ENCODE results near the gene FHL1. TPM values are rescaled to one million over a fixed set of nuclear protein-coding genes. Genes with fewer than 3 reads are reported as not detected.

The FHL1 gene
- total RNA-seq, 1 donor from 2014 or later, result 161 TPM

DNA sequence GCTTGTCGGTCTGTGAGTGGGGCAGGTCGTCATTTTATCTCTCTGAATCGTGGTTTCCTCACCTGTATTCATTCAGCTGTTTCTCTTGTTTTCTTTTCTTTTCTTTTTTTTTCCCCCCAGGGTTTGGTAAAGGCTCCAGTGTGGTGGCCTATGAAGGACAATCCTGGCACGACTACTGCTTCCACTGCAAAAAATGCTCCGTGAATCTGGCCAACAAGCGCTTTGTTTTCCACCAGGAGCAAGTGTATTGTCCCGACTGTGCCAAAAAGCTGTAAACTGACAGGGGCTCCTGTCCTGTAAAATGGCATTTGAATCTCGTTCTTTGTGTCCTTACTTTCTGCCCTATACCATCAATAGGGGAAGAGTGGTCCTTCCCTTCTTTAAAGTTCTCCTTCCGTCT is 62.4 kb downstream of the FHL1 start:
- TF ChIP-seq, protein P1, sequence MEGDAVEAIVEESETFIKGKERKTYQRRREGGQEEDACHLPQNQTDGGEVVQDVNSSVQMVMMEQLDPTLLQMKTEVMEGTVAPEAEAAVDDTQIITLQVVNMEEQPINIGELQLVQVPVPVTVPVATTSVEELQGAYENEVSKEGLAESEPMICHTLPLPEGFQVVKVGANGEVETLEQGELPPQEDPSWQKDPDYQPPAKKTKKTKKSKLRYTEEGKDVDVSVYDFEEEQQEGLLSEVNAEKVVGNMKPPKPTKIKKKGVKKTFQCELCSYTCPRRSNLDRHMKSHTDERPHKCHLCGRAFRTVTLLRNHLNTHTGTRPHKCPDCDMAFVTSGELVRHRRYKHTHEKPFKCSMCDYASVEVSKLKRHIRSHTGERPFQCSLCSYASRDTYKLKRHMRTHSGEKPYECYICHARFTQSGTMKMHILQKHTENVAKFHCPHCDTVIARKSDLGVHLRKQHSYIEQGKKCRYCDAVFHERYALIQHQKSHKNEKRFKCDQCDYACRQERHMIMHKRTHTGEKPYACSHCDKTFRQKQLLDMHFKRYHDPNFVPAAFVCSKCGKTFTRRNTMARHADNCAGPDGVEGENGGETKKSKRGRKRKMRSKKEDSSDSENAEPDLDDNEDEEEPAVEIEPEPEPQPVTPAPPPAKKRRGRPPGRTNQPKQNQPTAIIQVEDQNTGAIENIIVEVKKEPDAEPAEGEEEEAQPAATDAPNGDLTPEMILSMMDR (IDR thresholded peaks at IDR 0.05; ENCODE audit: partially characterized antibody, unreplicated experiment), result no peak
- Mint-ChIP-seq H3K9me3 (ENCODE audit: unreplicated experiment) (peaks cover 5% of the 10 kb centered on the region), H3K27me3 (ENCODE audit: unreplicated experiment) (no peaks in the 10 kb centered on the region), H3K36me3 (ENCODE audit: unreplicated experiment) (no peaks in the 10 kb centered on the region), H3K4me1 (ENCODE audit: low read depth, unreplicated experiment) (peaks cover 8% of the 10 kb centered on the region), H3K4me3 (ENCODE audit: unreplicated experiment) (no peak overlapping the region), H3K27ac (ENCODE audit: unreplicated experiment) (no peak overlapping the region)
- DNase-seq, result no peak

DNA sequence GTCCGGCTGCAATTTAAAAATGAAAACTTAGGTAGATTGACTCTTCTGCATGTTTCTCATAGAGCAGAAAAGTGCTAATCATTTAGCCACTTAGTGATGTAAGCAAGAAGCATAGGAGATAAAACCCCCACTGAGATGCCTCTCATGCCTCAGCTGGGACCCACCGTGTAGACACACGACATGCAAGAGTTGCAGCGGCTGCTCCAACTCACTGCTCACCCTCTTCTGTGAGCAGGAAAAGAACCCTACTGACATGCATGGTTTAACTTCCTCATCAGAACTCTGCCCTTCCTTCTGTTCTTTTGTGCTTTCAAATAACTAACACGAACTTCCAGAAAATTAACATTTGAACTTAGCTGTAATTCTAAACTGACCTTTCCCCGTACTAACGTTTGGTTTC is 62.9 kb downstream of the FHL1 start:
- no peak for DNase-seq
- peaks cover 5% of the 10 kb centered on the region for H3K4me1 Mint-ChIP-seq (ENCODE audit: low read depth, unreplicated experiment)
- no peaks in the 10 kb centered on the region for H3K27me3 Mint-ChIP-seq (ENCODE audit: unreplicated experiment)
- TF ChIP-seq, protein P1 (IDR thresholded peaks at IDR 0.05; ENCODE audit: partially characterized antibody, unreplicated experiment), result no peak
- peaks cover 3% of the 10 kb centered on the region for H3K9me3 Mint-ChIP-seq (ENCODE audit: unreplicated experiment)
- no peak overlapping the region for H3K4me3 Mint-ChIP-seq (ENCODE audit: unreplicated experiment)
- no peaks in the 10 kb centered on the region for H3K36me3 Mint-ChIP-seq (ENCODE audit: unreplicated experiment)
- H3K27ac Mint-ChIP-seq (ENCODE audit: unreplicated experiment), result no peak overlapping the region

DNA sequence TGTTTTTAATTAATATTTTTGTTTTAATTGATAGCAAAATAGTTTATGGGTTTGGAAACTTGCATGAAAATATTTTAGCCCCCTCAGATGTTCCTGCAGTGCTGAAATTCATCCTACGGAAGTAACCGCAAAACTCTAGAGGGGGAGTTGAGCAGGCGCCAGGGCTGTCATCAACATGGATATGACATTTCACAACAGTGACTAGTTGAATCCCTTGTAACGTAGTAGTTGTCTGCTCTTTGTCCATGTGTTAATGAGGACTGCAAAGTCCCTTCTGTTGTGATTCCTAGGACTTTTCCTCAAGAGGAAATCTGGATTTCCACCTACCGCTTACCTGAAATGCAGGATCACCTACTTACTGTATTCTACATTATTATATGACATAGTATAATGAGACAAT is 63.5 kb downstream of the FHL1 start:
- Mint-ChIP-seq H3K27me3 (ENCODE audit: unreplicated experiment) (no peaks in the 10 kb centered on the region), H3K4me3 (ENCODE audit: unreplicated experiment) (no peak overlapping the region), H3K36me3 (ENCODE audit: unreplicated experiment) (no peaks in the 10 kb centered on the region), H3K4me1 (ENCODE audit: low read depth, unreplicated experiment) (peaks cover 4% of the 10 kb centered on the region), H3K27ac (ENCODE audit: unreplicated experiment) (no peak overlapping the region), H3K9me3 (ENCODE audit: unreplicated experiment) (peaks cover 3% of the 10 kb centered on the region)
- no peak for DNase-seq
- TF ChIP-seq, protein P1 (IDR thresholded peaks at IDR 0.05; ENCODE audit: partially characterized antibody, unreplicated experiment), result no peak

DNA sequence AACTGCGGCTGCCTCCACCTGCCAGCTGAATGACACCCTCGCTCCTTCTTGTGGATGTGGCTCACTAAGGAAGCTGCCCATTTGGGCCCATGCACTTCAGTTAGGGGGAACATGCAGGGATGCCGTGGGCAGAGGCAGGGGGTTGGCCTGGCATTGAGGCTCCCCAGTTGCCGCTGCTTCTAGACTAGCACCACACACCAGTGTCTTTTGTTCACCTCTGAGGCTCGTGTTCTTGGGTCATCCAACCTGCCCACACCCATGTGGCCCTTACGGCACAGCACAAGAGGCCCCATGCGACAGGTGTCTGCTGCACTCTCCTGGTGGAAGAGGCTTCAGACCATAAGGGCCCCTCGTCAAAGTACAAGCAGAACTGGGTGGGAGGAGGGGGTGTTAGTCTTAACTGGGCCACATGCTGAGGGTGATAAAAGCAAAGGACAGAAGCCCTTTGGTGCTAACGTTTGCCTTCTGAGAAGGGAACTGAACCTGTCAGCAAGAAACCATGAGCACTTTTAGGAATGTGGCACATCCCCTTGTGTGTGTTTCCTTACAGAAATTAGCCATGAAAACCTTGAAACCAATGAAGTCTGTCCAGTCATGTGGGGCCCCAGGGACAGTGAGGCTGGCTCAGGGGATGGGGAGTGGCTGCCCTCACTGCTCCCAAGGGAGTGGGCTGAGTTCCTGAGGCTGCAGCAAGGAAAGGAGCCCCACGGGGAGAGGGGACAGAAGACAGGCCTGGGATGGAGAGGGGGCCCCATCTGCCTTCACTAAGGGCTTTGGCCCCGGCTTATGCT is 64.6 kb downstream of the FHL1 start:
- H3K27me3 Mint-ChIP-seq (ENCODE audit: unreplicated experiment), result no peaks in the 10 kb centered on the region
- peaks cover 3% of the 10 kb centered on the region for H3K9me3 Mint-ChIP-seq (ENCODE audit: unreplicated experiment)
- H3K4me3 Mint-ChIP-seq (ENCODE audit: unreplicated experiment), result no peak overlapping the region
- no peaks in the 10 kb centered on the region for H3K4me1 Mint-ChIP-seq (ENCODE audit: low read depth, unreplicated experiment)
- no peak for DNase-seq
- no peak overlapping the region for H3K27ac Mint-ChIP-seq (ENCODE audit: unreplicated experiment)
- H3K36me3 Mint-ChIP-seq (ENCODE audit: unreplicated experiment), result no peaks in the 10 kb centered on the region
- TF ChIP-seq, protein P1 (IDR thresholded peaks at IDR 0.05; ENCODE audit: partially characterized antibody, unreplicated experiment), result no peak

DNA sequence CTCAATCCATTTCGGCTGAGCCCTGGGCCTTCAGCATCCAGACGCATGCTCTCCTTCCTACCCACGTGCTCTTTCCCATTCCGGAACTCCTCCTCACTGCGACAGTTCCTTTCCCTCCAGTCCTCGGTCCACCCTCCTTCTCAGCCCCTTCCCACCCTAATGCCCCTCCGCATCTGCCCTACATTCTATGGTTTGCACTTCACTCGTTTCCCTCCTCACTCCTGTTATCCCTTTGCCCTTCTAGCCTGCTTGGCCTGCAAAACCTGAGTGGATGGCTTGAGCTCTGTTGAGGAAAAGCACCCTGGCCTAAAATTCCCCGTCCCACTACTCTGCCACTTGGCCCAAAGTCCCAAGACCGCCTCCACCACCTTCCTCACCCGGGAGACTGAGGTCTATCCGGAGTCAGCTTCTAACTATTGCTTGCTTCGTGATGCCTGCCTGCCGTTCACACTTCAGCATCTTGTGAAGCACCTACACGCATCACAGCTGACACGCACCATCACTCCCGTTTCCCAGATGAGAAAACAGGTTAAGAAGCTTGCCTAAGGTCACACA is 65.3 kb downstream of the FHL1 start:
- TF ChIP-seq, protein P1 (IDR thresholded peaks at IDR 0.05; ENCODE audit: partially characterized antibody, unreplicated experiment), result no peak
- Mint-ChIP-seq H3K36me3 (ENCODE audit: unreplicated experiment) (no peaks in the 10 kb centered on the region), H3K4me3 (ENCODE audit: unreplicated experiment) (no peak overlapping the region), H3K4me1 (ENCODE audit: low read depth, unreplicated experiment) (no peaks in the 10 kb centered on the region), H3K9me3 (ENCODE audit: unreplicated experiment) (peaks cover 3% of the 10 kb centered on the region), H3K27me3 (ENCODE audit: unreplicated experiment) (no peaks in the 10 kb centered on the region), H3K27ac (ENCODE audit: unreplicated experiment) (no peak overlapping the region)
- DNase-seq, result no peak

Data from glutamatergic neuron (in vitro differentiated cells).